Measurements from ENCODE around the gene STMN3. TPM values are rescaled to one million over a fixed set of nuclear protein-coding genes. Genes with fewer than 3 reads are reported as not detected.
"Not testable (repeated sequence)": the region's sequence is repeated elsewhere in the genome, so short reads cannot be mapped to it uniquely, and the experiment has no call there.

The STMN3 gene
- polyA plus RNA-seq, 12 donors, result 8.8 to 48.5 (median 11.5) TPM; not detected in 1

- no peak for DNase-seq
Measured at GRCh38 chr20:63659370-63659769, 6.1 kb upstream of the STMN3 start.

- DNase-seq, result no peak
Measured at GRCh38 chr20:63658749-63659187, 5.5 kb upstream of the STMN3 start.

GRCh38 chr20:63657937-63658748, 4.9 kb upstream of the STMN3 start, which contains the start of gene RTEL1:
RTEL1 (plus strand) TSS chr20:63658312; CDS start chr20:63659403, 1,091 bp downstream.
- peak; percentile 96 for DNase-seq

- no peak for DNase-seq
Measured at GRCh38 chr20:63657260-63657936, 4.2 kb upstream of the STMN3 start.

- DNase-seq, result no peak
Measured at GRCh38 chr20:63656451-63656850, 3.2 kb upstream of the STMN3 start.

- no peak for DNase-seq
Measured at GRCh38 chr20:63655249-63655648, 2.0 kb upstream of the STMN3 start.

- no peak for DNase-seq
Measured at GRCh38 chr20:63653974-63654668, 897 bp upstream of the STMN3 start.

- DNase-seq, result no peak
Measured at GRCh38 chr20:63652192-63652980, 838 bp downstream of the STMN3 start.

- DNase-seq, result no peak
Measured at GRCh38 chr20:63651942-63652191, 1.4 kb downstream of the STMN3 start.

- DNase-seq, result not testable (repeated sequence)
Measured at GRCh38 chr20:63650486-63650885, 2.7 kb downstream of the STMN3 start.

GRCh38 chr20:63648895-63649589, 4.2 kb downstream of the STMN3 start:
- no peak for DNase-seq

GRCh38 chr20:63648190-63648589, 5.0 kb downstream of the STMN3 start:
- no peak for DNase-seq

GRCh38 chr20:63645218-63645617, 8.0 kb downstream of the STMN3 start:
- DNase-seq, result no peak

- no peak for DNase-seq
Measured at GRCh38 chr20:63643946-63644345, 9.3 kb downstream of the STMN3 start.

GRCh38 chr20:63643499-63643898, 9.7 kb downstream of the STMN3 start:
- no peak for DNase-seq

- DNase-seq, result no peak
Measured at GRCh38 chr20:63642527-63643247, 10.5 kb downstream of the STMN3 start.

- peak; percentile 79 for DNase-seq
Measured at GRCh38 chr20:63641792-63642523, 11.3 kb downstream of the STMN3 start.

GRCh38 chr20:63641146-63641791, 12.0 kb downstream of the STMN3 start:
- no peak for DNase-seq

- not testable (repeated sequence) for DNase-seq
Measured at GRCh38 chr20:63640686-63641085, 12.5 kb downstream of the STMN3 start.

Measured in muscle of arm (tissue), 12 donors.